HepG2 (cell line): Measurements from ENCODE around the gene PPP1R13L. TPM values are rescaled to one million over a fixed set of nuclear protein-coding genes. Genes with fewer than 3 reads are reported as not detected.

ENCODE experiments used
- ARNT ChIP-seq: fragments of 450-650 bp; IDR thresholded peaks from 2 replicates; pipeline ENCODE4 v1.6.1; 2017
- E2F1 ChIP-seq: sonication (generic); formaldehyde crosslinking; IDR thresholded peaks from 2 replicates; pipeline ENCODE4 v1.5.0; 2020; ENCODE audit warnings: missing genetic modification reagents
- ETV5 ChIP-seq: IDR thresholded peaks from 2 replicates; pipeline ENCODE4 v1.6.1; 2018; ENCODE audit warnings: missing biosample characterization, missing genetic modification reagents, inconsistent platforms, borderline replicate concordance
- FUBP1 ChIP-seq: sonication (generic); formaldehyde crosslinking; IDR thresholded peaks from 2 replicates; pipeline ENCODE4 v1.5.1; 2020; ENCODE audit warnings: missing genetic modification reagents, mild to moderate bottlenecking, borderline replicate concordance
- KAT2B ChIP-seq: fragments of 150-350 bp; IDR thresholded peaks from 2 replicates; pipeline ENCODE4 v1.6.1; 2014; ENCODE audit warnings: low read depth, low read length, borderline replicate concordance
- LCORL ChIP-seq, 2 experiments: fragments of 450-650 bp in 1 of 2; sonication (generic) in 1 of 2; formaldehyde crosslinking in 1 of 2; IDR thresholded peaks; 2 replicates each; pipeline versions ENCODE4 v1.5.0 to v1.6.1; 2017 to 2020; ENCODE audit warnings: antibody characterized with exemption in 1 of 2, missing genetic modification reagents in 1 of 2
- MED13 ChIP-seq: sonication (generic); formaldehyde crosslinking; IDR thresholded peaks from 2 replicates; pipeline ENCODE4 v1.5.0; 2020; ENCODE audit warnings: missing genetic modification reagents
- NCOA5 ChIP-seq: sonication (generic); formaldehyde crosslinking; IDR thresholded peaks from 2 replicates; pipeline ENCODE4 v1.4.0; 2020; ENCODE audit warnings: missing genetic modification reagents
- NFKBIZ ChIP-seq: IDR thresholded peaks from 2 replicates; pipeline ENCODE4 v1.6.1; 2018; ENCODE audit warnings: missing genetic modification reagents, missing compliant biosample characterization
- PLRG1 ChIP-seq: fragments of 450-650 bp; conservative IDR thresholded peaks from 2 replicates; pipeline ENCODE4 v1.6.1; 2016
- ZFAT ChIP-seq: sonication (generic); formaldehyde crosslinking; conservative IDR thresholded peaks from 2 replicates; pipeline ENCODE4 v1.8.1; 2023; ENCODE audit warnings: missing genetic modification reagents, inconsistent platforms
- ZNF207 ChIP-seq: fragments of 450-650 bp; IDR thresholded peaks from 2 replicates; pipeline ENCODE4 v1.6.1; 2016; ENCODE audit warnings: antibody characterized with exemption, borderline replicate concordance
- ZNF670 ChIP-seq: sonication (generic); formaldehyde crosslinking; IDR thresholded peaks from 2 replicates; pipeline ENCODE4 v1.8.0; 2022; ENCODE audit warnings: mild to moderate bottlenecking, missing genetic modification reagents, borderline replicate concordance
- ZNF710 ChIP-seq: sonication (generic); formaldehyde crosslinking; IDR thresholded peaks from 2 replicates; pipeline ENCODE4 v1.5.0; 2020; ENCODE audit warnings: mild to moderate bottlenecking, missing genetic modification reagents, borderline replicate concordance
- ZNF776 ChIP-seq: sonication (generic); formaldehyde crosslinking; IDR thresholded peaks from 2 replicates; pipeline ENCODE4 v1.4.0; 2020; ENCODE audit warnings: mild to moderate bottlenecking, missing genetic modification reagents
- ZNF784 ChIP-seq: sonication (generic); formaldehyde crosslinking; IDR thresholded peaks from 2 replicates; pipeline ENCODE4 v1.5.1; 2020; ENCODE audit warnings: missing genetic modification reagents, mild to moderate bottlenecking, borderline replicate concordance
- polyA plus RNA-seq, 8 experiments: library from polyadenylated mRNA; depleted of rRNA in 3 of 8; stranded (reverse) in 7 of 8; unstranded in 1 of 8; fragments of >200 nt; fragmentation: Illumina TruSeq in 4 of 8; extraction: Trizol in 4 of 8; gene quantifications; 2 replicates each; pipeline versions ENCODE4 v1.2.1 to v1.2.3, GENCODE V29; 2011 to 2016; ENCODE audit warnings: low read depth in 4 of 8, missing spikeins in 1 of 8, mixed read lengths in 1 of 8; ENCODE audit not compliant: insufficient read depth in 1 of 8
- total RNA-seq, 5 experiments: library from RNA; depleted of rRNA; stranded (reverse); fragments of >200 nt; fragmentation: Illumina TruSeq; extraction: Trizol; gene quantifications; 2 replicates each; pipeline ENCODE4 v1.2.3, GENCODE V29; 2016; ENCODE audit warnings: low read depth in 1 of 5
- TF ChIP-seq, protein P1 (sequence below): sonication (generic); formaldehyde crosslinking; IDR thresholded peaks from 2 replicates; pipeline ENCODE4 v1.9.0; 2021; ENCODE audit warnings: missing genetic modification reagents, mild to moderate bottlenecking, borderline replicate concordance
- TF ChIP-seq, protein P2 (sequence below): sonication (generic); formaldehyde crosslinking; IDR thresholded peaks from 2 replicates; pipeline ENCODE4 v1.4.0; 2020; ENCODE audit warnings: low read depth, mild to moderate bottlenecking, missing genetic modification reagents

Gene PPP1R13L
- total and polyA plus RNA-seq, 2 of the 13 experiments (the other 11 are each of a cell fraction or from before 2014, with no cell fraction given) = 1.3 to 6.6 TPM

DNA sequence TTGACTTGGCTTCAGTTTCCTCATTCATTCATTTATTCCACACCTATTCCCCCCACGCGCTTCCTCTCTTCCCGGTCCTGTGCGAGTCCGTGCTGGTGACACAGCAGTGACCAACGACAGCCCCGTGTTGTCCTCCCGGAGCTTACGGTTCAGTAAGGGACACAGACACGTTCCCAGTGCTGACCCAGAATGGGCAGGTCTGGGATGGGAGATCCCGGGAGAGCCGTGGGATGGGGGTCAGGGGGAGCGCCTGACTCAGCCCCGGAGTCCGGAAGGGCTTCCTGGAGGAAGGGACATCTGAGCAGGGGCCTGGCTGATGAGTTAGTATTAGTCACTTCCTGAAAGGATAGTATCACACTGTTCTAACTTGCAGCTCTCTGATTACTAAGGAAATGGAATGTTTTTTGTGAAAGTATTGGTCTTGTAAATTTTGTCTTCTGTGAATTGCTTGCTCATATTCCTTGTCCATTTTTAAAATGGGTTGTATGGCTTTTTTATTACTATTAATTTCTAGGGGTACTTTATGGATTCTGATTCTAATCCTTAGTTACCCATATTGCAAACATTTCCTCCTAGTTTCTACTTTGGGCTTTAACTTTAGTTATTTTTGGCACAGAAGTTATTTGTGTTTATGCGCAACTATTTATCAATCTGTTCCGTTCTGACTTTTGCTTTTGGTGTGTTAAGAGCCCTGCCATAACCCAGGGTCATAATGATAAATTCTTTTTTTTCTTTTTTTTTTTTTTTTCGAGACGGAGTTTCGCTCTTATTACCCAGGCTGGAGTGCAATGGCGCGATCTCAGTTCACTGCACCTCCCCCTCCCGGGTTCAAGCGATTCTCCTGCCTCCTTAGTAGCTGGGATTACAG lies 19.6 kb upstream of the PPP1R13L start (continued):
- TF ChIP-seq FUBP1 = no peak
- no peak for TF ChIP-seq ZNF207
- TF ChIP-seq E2F1 (CRISPR knock-in tag) = no peak
- no peak for TF ChIP-seq LCORL (IDR thresholded peaks at IDR 0.05)
- TF ChIP-seq LCORL (CRISPR knock-in tag; IDR thresholded peaks at IDR 0.05) = no peak
- TF ChIP-seq, protein P1, sequence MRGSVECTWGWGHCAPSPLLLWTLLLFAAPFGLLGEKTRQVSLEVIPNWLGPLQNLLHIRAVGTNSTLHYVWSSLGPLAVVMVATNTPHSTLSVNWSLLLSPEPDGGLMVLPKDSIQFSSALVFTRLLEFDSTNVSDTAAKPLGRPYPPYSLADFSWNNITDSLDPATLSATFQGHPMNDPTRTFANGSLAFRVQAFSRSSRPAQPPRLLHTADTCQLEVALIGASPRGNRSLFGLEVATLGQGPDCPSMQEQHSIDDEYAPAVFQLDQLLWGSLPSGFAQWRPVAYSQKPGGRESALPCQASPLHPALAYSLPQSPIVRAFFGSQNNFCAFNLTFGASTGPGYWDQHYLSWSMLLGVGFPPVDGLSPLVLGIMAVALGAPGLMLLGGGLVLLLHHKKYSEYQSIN (CRISPR knock-in tag) = no peak
- no peak for TF ChIP-seq ZNF710 (CRISPR knock-in tag)
- no peak for TF ChIP-seq NFKBIZ (CRISPR knock-in tag)
- TF ChIP-seq ZNF784 (CRISPR knock-in tag) = no peak
- peak; percentile 20; the same call in 1 of the 2 replicates for TF ChIP-seq ZNF670
- TF ChIP-seq PLRG1 = no peak
- TF ChIP-seq ZFAT = no peak
- TF ChIP-seq ARNT = no peak
- TF ChIP-seq KAT2B = no peak
- TF ChIP-seq, protein P2, sequence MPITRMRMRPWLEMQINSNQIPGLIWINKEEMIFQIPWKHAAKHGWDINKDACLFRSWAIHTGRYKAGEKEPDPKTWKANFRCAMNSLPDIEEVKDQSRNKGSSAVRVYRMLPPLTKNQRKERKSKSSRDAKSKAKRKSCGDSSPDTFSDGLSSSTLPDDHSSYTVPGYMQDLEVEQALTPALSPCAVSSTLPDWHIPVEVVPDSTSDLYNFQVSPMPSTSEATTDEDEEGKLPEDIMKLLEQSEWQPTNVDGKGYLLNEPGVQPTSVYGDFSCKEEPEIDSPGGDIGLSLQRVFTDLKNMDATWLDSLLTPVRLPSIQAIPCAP (CRISPR knock-in tag) = no peak
- no peak for TF ChIP-seq ZNF776 (CRISPR knock-in tag)
- peak; percentile 98 for TF ChIP-seq ETV5 (CRISPR knock-in tag)
- no peak for TF ChIP-seq NCOA5 (CRISPR knock-in tag)
- TF ChIP-seq MED13 = no peak
